HPDE6-E6E7 (cell line): ENCODE results near the gene UTY.

Source experiments
- DNase-seq: peaks from one replicate; pipeline ENCODE4 v3.0.0; 2011; ENCODE audit warnings: missing footprints; ENCODE audit errors: extremely low spot score

The UTY gene

DNA sequence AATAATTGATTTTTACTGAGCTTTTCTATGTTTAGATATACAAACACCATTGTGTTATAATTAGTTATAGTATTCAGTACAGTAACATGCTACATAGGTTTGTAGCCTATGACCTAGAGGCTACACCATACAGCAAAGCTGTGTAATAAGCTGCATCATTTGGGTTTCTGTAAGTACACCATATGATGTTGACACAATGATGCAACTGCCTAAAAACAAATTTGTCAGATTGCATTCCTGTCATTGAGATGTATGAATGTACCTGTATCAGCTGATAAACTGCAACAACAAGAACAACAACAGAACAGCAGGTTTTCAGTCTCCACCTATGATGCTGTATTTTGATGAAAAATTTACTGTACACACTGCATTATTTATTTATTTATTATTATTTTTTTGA lies 64.3 kb downstream of the UTY start:
- DNase-seq = no peak

DNA sequence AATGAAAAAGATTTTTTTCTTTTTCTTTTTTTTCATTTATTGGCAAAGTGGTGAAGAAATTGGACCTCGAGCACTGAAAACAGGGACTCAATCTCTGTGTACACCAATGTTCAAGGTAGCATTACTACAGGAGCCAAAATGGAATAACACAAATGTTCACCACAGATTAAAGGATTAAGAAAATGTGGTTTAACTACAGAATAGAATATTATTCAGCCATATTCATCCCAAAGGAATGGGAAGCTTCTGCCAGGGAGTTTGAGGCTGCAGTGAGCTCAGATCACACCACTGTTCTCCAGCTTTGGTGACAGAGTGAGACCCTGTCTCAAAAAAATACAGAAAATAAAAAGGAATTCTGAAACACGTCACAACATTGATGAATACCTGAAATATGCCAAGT lies 81.0 kb downstream of the UTY start:
- DNase-seq = no peak

DNA sequence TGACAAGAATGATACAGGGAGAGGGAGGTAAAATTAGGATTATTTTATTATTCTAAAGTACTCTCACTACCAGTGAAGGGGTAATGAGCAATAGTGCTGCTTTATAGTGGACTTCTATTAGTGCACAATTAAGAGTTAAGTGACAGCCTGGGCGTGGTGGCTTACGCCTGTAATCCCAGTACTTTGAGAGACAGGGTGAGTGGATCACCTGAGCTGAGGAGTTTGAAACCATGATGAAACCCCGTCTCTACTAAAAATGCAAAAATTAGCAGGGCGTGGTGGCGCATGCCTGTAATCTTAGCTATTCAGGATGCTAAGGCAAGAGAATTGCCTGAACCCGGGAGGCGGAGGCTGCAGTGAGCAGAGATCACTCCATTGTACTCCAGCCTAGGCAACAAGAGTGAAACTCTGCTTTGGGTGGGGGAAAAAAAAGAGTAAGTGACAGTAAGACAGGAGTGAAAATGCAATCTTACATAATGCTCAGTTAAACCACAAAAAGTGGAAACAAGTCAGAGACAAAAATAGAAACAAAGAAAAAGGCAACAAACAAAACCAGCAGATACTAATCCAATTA lies 98.6 kb downstream of the UTY start:
- DNase-seq = no peak

DNA sequence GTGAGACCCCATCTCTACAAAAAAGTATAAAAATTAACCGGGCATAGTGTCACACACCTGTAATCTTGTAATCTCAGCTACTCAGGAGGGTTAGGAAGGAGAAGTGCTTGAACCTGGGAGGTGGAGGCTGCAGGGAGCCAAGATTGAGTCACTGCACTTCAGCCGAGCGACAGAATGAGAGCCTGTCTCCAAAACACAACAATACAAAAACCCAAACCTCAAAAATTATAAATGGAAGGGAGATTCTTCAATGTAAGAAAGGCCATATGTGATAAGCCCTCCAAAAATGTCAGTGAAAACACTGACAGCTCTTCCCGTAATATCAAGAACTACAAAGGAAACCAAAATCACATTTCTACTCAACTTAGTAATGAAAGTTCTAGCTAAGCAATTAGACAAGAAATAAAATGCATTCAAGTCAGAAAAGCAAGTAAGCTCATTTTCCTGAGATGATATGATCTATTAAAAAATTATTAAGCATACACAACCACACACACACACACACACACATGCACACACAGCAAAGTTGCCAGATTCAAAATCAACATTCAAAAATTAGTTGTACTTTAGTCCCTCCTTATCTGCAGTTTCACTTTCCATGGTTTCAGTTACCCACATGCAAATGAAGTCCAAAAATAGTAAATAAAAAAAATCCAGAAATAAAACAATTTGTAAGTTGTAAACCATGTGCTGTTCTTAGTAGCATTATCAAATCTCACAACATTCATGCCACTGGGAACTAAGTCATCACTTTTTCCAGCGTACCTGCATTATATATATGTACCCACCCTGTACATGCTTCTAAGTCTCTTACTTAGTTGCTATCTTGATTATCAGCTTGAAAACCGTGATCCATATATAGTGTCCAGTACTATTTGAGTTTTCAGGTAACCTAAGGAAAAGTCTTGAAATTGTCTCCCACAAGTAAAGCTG lies 108.7 kb downstream of the UTY start:
- no peak for DNase-seq

DNA sequence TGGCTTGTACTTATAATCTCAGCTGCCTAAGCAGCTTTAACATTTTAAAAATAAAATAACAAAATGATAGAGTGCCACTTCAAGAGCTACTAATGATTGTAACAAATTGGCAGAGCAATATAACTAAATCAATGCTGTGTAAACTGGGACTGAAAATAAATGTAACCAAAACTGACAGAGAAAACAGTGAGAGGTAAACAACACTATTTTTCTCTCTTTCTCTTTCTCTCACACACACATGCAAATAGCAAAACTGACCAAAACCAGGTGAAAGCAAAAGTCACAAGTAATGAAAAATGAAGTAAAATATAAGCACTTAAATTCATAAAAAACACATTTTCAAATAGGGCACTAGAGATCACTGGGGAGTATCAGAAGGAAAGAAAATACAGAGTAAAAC lies 109.6 kb downstream of the UTY start:
- DNase-seq = no peak

DNA sequence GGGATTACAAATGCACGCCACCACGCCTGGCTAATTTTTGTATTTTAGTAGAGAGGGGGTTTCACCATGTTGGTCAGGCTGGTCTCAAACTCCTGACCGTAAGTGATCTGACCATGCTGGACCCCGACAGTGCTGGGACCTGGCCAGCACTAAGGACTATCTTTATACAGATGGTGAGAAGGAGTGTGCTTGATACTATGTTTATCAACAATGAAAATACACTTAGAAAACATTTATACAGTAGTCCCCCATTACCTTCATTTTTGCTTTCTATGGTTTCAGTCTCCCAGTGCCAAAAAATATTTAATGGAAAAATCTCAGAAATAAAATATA lies 111.4 kb downstream of the UTY start:
- DNase-seq = no peak

DNA sequence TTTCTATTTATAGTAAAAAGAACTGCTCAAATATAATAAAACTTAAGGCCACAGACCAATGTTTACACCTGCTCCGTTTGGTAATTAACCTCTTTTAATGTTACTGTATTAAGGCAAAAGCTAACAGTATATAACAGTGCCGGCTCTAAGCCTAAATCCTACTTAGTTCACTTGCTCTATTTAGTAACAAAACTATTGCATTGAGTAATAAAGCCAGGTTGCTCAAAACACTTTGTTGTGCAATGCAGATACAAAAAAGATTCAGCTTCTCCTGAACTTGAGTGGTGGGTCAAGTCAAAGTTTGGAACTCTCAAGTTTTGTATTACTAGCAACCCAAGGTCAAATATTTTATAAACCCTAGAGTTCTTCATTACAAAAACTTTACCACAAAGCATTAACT lies 116.2 kb downstream of the UTY start:
- DNase-seq = no peak

DNA sequence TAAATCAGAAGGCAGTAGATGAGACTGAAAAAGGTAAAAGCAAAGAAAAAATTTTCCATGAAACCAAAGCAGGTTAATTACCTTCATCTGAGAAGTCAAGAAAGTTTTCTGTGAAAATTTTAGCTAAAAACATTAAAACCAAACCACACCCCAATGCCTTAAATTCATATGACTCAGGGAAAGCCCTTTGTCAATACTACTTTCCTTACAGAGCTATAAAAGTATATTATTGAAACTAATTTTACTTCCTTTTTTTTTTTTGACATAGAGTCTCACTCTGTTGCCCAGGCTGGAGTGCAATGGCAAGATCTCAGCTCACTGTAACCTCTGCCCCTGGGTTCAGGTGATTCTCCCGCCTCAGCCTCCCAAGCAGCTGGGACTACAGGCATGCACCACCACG lies 117.2 kb downstream of the UTY start:
- no peak for DNase-seq

DNA sequence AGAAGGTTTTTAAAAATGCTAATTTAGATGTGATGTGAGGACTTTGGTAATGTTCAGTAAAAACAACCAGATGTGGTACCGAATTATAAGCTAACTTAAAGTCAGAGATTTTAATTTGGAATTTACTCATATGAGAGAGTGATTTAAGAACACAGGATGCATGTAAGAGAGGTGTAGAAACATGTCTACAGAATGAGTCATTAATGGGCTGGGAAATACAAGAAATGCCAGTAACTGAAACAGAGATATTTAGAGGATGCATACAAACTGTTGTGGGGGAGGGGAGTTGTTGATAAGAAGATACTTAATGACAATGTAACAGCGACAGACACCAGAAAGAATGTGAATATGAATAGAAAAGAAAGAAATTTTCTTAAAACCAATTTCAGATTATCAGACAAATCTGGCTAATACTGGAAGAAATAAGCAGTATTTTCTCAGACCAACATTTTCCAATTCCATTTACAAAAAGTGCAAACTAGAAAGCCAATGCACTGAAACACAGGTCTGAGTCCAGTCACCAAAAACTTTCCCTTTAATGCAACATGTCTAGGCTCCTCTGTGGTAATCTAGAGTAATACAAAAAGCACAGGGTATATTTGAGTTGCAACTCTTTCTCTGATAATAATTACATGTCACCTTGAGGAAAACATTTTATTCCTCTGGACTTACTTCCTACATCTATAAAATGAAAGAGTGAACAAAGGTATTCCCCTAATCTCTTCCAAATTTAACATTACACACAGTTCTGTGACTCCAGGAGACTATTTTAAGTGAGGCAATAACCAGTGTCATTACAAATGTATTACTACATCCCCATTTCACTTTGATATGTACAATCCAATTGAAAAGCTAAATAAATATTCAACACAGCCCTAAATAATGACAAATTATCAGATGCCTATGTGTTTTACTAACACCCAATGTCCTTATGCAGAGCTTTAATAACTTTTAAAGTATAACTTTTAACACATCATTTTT lies 117.9 kb downstream of the UTY start:
- DNase-seq = no peak

DNA sequence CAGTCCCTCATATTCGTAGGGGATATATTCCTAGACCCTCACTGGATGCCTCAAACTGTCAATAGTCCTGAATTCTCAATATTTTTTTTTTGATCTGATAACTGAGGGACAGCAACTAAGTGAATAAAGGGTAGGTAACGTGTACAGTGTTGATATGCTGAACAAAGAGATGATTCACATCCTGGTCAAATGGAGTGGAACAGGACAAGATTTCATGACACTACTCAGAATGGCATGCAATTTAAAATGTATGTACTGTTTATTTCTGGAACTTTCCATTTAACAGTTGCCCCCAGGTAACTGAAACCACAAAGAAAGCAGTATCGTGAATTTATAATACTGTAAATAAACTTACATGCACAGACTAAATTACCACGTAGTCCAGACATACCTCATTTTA lies 128.4 kb downstream of the UTY start:
- DNase-seq = no peak

DNA sequence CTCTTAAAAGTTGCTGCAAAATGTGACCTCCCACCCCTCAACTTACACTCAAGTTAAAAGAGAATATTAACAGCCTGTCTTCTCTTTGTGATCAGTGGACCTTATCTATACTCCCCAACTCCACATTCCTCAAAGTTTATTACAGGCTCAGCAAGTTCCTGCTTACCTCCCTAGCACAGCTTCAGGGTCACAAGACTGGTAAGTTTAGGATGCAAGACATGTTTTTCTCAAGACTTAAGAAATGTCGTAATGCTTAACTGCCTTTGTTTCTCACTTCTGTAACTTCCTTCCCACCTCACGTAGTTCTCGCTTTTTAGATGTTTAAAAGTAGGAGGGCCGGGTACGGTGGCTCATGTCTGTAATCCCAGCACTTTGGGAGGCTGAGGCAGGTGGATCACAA lies 132.7 kb downstream of the UTY start:
- DNase-seq = no peak

DNA sequence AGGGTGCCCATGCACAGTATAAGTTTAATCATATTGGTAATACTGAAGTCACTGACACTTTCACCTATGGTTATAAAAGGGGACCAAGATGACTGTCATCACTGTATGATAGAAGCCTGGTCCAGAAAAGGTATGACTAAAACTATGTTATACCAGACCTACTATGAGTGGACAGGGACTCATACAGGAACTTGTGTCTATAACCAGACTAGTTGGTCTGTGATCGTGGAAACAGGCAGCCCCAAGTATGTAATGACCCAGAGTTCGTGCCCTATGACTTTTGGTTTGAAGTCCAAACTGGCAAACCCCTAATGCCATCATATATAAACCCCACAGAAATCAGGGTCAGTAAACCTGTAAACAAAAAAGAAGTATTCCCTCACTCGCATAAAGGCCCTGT lies 134.3 kb downstream of the UTY start:
- DNase-seq = no peak

DNA sequence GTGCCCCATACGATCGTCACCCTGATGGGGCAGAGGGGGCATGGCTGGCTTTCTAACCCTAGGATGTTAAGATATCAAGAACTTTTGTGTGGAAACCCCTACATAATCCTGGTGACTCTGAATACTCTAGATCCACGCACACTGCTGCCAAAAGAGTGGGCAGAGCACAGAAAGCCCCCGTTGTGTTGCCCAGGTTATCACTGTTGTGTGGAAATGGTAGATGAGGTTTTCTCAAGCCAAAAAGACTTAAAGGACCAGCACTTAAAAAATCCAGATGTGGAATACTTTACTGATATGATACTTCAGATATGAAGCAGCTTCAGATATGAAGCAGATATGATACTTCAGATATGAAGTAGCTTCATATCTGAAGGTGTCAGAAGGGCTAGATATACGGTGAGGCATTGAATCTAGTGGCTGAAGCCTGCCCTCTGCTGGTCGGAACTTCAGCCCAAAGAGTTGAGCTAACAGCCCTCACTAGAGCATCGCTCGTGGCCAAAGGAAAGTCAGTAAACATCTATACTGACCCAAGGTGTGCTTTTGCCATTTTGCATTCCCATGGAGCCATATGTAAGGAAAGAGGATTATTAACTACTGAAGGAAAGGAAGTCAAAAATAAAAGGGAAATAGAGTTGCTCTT lies 136.4 kb downstream of the UTY start:
- no peak for DNase-seq

DNA sequence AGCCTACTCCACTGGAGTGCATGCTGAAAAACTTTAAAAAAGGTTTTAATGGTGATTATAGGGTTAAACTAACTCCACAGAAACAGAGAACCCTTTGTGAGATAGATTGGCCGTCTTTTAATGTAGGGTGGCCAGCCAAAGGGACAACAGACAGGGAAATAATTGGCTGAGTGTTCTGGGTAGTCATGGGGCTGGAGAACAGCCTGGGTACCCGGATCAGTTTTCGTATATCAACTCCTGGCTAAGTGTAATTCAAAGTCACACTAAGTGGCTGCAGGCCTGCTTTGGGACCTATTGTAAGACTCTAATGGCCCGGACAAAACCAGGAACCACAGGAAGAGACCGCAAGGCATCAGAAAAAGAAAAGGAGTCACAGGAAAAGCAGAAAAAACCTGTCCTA lies 139.9 kb downstream of the UTY start:
- DNase-seq = no peak

DNA sequence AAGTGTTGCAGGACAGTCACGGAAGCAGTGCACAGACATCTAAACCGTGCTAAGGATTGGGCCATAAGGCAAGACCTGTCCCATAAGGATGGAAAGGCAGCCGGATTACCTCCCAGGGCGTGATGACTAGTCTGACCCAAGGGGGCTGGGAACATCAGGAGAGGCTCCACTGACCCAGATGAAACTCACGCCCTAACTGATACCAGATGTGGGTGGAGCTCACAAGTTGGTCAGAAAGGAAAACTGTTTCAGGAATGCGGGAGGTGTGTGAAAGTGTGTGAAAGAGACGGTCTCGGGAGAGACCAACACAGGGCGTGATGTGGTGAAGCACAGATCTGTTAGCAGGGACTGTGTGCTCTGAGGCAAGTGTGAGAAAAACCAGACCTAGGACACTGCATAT lies 140.5 kb downstream of the UTY start:
- DNase-seq = no peak

DNA sequence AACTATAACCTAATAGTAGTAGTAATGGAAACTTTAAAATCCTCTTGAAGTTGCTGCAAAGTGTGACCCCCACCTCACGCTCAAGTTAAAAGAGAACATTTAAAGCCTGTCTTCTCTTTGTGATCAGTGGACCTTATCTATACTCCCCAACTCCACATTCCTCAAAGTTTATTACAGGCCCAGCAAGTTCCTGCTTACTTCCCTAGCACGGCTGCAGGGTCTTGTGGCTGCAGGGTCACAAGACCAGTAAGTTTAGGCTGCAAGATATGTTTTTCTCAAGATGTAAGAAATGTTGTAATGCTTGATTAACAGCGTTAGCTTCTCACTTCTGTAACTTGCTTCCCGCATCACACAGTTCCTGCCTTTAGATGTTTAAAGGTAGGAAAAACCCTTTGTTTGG lies 141.1 kb downstream of the UTY start:
- DNase-seq = no peak

DNA sequence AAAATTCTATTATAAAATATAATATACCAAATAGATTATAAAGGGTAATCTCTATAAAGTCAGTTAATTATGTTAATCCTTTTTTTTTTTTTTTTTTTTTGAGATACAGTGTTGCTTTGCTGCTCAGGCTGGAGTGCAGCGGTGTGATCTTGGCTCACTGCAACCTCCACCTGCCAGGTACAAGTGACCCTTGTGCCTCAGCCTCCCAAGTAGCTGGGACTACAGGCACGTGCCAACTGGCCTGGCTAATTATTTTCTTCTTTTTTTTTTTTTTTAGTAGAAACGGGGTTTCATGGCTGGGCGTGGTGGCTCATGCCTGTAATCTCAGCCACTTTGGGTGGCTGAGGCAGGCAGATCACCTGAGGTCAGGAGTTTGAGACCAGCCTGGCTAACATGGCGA lies 141.9 kb downstream of the UTY start:
- no peak for DNase-seq

DNA sequence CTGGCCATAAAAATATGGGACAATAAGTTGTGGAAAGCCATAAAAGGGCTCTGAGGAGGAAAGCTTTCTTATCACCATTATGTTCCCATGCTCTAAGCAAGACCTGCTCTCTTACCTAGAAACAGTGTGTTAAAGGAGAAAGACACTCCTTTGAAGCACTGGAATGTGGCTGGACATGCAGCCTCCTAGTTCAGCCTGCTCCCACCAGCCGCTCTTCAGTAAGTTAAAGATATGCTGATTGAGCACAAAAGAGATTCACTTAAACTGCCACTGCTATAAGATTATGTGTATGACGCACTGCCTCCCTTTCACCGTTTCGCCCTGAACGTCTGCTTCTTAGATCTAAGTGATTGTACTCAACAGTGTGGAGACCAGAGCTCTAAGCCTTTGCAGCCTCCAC lies 146.0 kb downstream of the UTY start:
- DNase-seq = no peak

DNA sequence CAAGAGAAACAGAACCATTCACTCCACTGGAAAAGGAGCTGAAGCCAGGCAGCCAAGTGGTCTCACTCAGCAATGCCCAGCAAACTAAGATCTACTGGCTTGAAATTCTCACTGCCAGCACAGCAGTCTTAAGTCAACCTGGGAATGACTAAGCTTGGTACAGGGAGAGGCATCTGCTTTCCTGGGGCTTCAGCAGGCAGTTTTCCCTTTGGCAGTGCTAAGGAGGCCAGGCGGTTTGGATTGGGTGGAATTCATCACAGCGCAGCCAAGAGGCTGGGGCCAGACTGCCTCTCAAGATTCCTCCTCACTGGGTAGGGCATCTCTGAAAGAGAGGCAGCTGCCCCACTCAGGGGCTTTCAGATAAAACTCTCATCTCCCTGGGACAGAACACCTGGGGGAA lies 149.2 kb downstream of the UTY start:
- no peak for DNase-seq

DNA sequence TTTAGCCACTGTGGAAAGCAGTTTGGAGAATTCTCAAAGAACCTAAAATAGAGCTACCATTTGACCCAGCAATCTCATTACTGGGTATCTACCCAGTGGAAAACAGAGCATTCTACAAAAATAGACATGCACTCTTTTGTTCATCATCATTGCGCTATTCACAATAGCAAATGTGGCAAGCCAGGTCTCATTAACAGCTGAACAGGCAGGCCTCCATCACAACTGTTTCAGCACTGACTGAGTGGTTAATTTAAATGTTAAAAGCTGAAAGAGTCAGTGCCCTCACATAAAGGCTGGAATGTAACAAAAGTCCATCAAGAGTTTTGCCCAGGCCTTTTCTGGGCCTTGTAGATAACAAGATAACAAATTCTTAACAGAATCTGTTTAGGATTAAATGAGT lies 166.9 kb downstream of the UTY start:
- no peak for DNase-seq

DNA sequence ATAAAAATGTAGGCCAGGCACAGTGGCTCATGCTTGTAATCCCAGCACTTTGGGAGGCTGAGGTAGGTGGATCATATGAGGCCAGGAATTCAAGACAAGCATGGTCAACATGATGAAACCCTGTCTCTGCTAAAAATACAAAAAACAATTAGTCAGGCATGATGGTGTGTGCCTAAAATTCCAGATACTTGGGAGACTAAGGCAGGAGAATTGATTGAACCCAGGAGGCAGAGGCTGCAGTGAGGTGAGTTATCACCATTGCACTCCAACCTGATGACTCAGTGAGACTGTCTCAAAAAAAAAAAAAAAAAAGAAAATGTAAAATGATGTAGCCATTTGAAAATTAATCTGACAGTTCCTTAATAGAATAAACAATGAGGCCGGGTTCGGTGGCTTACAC lies 171.9 kb downstream of the UTY start:
- no peak for DNase-seq

DNA sequence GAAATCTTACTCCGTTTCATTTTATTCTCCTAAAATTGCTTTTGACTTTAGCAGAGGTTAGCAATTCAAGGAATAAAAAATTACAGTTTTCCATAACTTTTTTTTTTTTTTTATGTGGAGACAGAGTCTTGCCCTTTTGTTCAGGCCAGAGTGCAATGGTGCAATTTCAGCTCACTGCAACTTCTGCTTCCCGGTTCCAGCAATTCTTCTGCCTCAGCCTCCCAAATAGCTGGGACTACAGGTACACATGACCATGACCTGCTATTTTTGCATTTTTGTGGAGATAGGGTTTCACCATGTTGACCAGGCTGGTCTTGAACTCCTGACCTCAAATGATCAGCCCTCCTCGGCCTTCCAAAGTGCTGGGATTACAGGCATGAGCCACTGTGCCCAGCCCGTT lies 179.0 kb downstream of the UTY start:
- no peak for DNase-seq
